Gastroesophageal sphincter (tissue), 3 donors: ENCODE measurements around the gene CCDC34.

ENCODE experiments used
- POLR2A ChIP-seq, 2 donors: fragments of 450-650 bp; IDR thresholded peaks; one replicate each; pipeline ENCODE4 v1.6.1; 2017; ENCODE audit warnings: antibody characterized with exemption in 2 of 2, mild to moderate bottlenecking in 2 of 2, moderate library complexity in 1 of 2
- TF ChIP-seq, protein P1 (sequence below), 4 experiments: fragments of 200-600 bp in 2 of 4; fragments of 450-650 bp in 2 of 4; sonication (generic) in 1 of 4; IDR thresholded peaks; one replicate each; pipeline ENCODE4 v1.5.1; 2017 to 2019; ENCODE audit warnings: antibody characterized with exemption in 4 of 4, mild to moderate bottlenecking in 2 of 4, moderate library complexity in 2 of 4

DNA sequence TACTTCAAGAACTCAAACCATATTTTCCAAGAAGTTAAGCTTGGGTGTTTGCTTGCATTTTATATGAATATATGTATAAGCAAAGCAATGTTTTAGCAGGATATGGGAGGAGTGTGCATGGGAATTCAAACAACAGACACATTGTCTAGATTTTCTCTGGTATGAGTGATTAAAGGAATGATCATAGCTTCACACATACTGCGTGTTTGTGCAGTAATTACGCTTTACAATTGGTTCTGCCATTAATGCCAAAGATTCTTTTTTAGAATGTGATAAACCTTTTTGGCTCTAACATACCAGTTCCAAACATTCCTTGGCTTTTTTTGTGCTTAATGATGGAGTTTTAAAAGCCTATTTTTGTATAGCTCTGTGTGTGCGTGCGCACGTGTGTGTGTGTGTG lies 54.0 kb downstream of the CCDC34 start:
- TF ChIP-seq, protein P1, sequence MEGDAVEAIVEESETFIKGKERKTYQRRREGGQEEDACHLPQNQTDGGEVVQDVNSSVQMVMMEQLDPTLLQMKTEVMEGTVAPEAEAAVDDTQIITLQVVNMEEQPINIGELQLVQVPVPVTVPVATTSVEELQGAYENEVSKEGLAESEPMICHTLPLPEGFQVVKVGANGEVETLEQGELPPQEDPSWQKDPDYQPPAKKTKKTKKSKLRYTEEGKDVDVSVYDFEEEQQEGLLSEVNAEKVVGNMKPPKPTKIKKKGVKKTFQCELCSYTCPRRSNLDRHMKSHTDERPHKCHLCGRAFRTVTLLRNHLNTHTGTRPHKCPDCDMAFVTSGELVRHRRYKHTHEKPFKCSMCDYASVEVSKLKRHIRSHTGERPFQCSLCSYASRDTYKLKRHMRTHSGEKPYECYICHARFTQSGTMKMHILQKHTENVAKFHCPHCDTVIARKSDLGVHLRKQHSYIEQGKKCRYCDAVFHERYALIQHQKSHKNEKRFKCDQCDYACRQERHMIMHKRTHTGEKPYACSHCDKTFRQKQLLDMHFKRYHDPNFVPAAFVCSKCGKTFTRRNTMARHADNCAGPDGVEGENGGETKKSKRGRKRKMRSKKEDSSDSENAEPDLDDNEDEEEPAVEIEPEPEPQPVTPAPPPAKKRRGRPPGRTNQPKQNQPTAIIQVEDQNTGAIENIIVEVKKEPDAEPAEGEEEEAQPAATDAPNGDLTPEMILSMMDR (IDR thresholded peaks at IDR 0.05), result no peak
- no peak for TF ChIP-seq POLR2A (IDR thresholded peaks at IDR 0.05)
